Stimulated activated CD8-positive, alpha-beta memory T cell treated with anti-CD3 and anti-CD28 coated beads, Interleukin-7, amount 100 ng/mL, for 24 hours (primary cell): ENCODE measurements around the gene FLOT1.
"Not testable (repeated sequence)": the region's sequence is repeated elsewhere in the genome, so short reads cannot be mapped to it uniquely, and the experiment has no call there.

Experiments used
- DNase-seq: peaks from one replicate; pipeline ENCODE4 v3.0.0-alpha.2; 2020; ENCODE audit warnings: low read depth

The FLOT1 gene

GRCh38 chr6:30723159-30723842 is 19.2 kb downstream of the FLOT1 start:
- DNase-seq = not testable (repeated sequence)

- peak; percentile 74 for DNase-seq
Observed at GRCh38 chr6:30722280-30723112, 20.0 kb downstream of the FLOT1 start.

DNA sequence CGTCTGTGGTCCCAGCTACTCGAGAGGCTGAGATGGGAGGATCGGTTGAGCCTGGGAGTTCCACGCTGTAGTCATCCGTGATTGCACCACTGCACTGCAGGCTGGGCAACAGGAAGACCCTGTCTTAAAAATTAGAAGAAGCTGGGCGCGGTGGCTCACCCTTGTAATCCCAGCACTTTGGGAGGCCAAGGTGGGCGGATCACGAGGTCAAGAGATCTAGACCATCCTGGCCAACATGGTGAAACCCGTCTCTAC is 20.5 kb downstream of the FLOT1 start:
- not testable (repeated sequence) for DNase-seq

DNA sequence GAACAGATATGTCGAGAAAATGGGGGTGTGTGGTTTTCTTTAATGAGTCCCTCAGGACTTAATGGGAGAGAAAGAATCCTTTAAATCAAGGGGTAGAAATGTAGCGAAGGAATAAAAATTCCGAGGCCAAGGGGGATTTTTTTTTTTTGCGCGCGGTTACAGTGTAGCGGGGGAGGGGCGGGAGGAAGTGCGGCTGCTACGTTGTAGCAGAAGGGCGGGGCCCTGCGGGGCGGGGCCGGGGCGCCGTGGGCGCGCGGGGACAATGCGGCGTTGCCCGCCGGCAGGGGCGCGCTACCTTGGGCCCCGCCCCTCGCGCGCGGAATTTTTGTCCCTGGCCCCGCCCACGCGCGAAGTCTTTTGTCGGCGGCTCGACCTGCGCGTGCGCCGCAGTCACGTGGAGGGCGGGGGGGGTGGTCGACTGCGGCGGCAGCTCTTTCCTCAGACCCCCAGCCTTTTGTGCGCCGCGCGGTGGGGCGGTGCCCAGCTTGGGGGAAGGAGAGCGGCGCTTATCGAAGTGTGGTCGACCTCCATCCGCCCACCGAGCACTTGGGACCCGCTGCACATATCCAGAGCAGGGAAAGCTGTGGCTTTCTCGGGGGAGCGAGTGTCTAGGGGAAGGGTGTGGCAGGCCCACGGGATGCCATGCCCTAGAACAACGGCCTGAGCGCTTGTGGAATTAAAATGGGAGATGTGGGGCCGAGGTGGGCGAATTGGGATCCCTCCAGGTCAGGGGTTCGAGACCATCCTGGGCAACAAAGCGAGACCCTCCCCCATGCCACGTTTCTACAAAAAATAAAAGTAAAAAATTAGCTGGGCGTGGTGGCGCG is 21.1 kb downstream of the FLOT1 start:
- DNase-seq = peak; percentile 89

DNA sequence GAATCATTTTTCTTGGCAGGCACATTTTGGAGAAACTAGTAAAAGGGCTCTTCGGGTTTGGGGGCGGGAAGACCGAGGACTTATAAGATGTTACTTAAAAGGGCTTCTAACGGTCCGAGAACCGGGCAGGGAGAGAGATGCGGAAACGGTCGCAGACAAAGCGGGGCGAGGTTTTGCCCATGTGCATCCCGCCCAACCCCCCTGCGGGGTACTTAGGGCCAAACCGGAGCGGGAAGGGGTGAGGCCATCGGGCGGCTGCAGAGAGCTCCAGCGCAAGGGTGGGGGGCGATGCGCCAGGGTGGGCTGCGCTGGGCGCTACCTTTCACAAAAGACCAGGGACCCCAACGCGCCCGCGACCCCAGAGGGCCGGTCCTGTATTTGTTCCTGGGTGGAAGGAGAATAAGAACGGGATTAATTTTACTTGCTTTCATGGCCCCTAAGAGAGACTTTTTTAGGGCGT is 21.7 kb downstream of the FLOT1 start:
- no peak for DNase-seq

GRCh38 chr6:30719791-30720737 is 22.4 kb downstream of the FLOT1 start, which contains the start of gene TUBB:
Gene TUBB (plus strand): TSS chr6:30720352. CDS start chr6:30720507, 155 bp downstream.
- DNase-seq = peak; percentile 82

- no peak for DNase-seq
Observed at GRCh38 chr6:30719356-30719755, 23.1 kb downstream of the FLOT1 start.

DNA sequence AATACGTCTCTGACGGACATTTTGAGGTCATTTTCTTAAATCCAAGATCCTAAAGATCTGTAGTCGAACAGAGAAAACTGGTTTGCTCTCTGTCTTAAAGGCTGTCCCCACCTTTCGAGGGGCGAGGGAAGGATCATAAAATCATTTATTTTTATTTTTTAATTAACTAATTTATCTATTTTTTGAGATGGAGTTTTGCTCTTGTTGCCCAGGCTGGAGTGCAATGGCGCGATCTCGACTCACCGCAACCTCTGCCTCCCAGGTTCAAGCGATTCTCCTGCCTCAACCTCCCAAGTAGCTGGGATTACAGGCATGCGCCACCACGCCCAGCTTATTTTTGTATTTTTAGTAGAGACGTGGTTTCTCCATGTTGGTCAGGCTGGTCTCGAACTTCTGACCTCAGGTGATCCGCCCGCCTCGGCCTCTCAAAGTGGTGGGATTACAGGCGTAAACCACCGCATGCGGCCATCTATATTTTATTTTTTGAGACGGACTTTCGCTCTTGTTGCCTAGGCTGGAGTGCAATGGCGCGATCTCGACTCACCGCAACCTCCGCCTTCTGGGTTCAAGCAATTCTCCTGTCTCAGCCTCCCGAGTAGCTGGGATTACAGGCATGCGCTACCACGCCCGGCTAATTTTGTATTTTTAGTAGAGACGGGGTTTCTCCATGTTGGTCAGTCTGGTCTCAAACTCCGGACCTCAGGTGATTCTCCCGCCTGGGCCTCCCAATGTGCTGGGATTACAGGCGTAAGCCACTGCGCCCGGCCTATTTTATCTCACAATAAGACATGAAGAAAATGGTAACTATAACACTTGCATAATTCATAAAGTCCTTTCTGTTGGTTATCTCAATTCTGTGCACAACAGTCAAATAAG is 24.4 kb downstream of the FLOT1 start:
- DNase-seq = not testable (repeated sequence)

GRCh38 chr6:30717129-30717844 is 25.2 kb downstream of the FLOT1 start, which contains the start of gene MDC1:
Gene MDC1 (minus strand): TSS chr6:30717281. CDS start chr6:30715175, 2,106 bp downstream.
- peak; percentile 93 for DNase-seq

GRCh38 chr6:30716879-30717128 is 25.7 kb downstream of the FLOT1 start:
- no peak for DNase-seq

GRCh38 chr6:30714263-30714662 is 28.2 kb downstream of the FLOT1 start:
- no peak for DNase-seq

GRCh38 chr6:30712441-30712945 is 30.0 kb downstream of the FLOT1 start:
- no peak for DNase-seq

DNA sequence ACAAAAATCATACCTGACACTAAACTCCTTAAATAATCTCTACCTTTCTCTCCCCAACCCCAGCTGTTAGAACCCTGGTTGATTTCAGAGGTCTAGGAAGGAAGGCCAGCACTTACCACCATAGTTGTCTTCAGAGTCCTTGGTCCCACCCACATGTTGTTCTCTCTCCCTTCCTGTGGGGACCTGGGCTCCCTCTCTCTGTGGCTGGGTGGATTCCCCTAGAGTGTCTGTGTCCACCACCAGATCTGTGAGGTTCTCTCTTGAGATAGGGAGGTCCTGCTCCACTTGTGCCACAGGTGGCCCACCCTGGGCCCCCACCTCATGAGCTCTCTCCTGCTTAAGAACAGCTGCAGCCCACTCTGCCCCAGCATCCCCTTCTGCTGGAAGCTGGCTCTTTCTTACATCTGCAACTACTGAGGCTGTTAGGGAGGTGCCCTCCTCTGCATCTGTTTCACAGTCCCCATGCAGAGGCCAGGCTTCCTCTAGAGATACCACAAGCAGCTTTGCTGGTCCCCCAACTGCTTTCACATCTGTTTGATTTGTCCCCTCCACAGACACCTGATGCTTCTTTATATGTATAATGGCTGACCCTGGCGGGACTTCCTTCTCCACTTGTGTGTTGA is 30.6 kb downstream of the FLOT1 start:
- no peak for DNase-seq

GRCh38 chr6:30709101-30709868 is 33.2 kb downstream of the FLOT1 start:
- DNase-seq = no peak

GRCh38 chr6:30707281-30707850 is 35.1 kb downstream of the FLOT1 start:
- no peak for DNase-seq

- DNase-seq = no peak
Observed at GRCh38 chr6:30705620-30706019, 36.9 kb downstream of the FLOT1 start.

- DNase-seq = no peak
Observed at GRCh38 chr6:30703821-30704220, 38.7 kb downstream of the FLOT1 start.

DNA sequence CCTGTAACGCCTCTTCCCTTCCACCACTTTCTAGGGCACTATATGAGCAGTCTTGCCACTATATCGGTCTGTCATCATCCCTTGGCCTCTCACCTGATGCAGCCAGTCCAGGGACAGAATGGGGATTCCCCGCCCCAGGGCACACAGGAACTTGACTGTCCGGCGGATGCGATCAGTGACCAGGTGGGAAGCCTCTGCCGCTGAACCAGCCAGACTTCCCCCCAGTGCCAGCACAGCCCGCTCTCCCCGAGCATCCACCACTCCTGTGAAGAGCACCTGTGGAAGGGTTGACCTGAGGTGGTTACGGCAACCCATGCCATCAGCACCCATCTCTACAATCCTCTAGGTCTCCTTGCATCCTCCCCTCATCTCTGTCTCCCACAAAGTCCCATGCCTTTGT is 39.5 kb downstream of the FLOT1 start:
- no peak for DNase-seq
